ENCODE data around the gene MACO1.

Gene MACO1

GRCh38 chr1:25545767-25546166 is 115.1 kb downstream of the MACO1 start:
- no peak overlapping the region for H3K4me3 ChIP-seq (ENCODE audit: low read depth, low read length)
- TF ChIP-seq, protein P1, sequence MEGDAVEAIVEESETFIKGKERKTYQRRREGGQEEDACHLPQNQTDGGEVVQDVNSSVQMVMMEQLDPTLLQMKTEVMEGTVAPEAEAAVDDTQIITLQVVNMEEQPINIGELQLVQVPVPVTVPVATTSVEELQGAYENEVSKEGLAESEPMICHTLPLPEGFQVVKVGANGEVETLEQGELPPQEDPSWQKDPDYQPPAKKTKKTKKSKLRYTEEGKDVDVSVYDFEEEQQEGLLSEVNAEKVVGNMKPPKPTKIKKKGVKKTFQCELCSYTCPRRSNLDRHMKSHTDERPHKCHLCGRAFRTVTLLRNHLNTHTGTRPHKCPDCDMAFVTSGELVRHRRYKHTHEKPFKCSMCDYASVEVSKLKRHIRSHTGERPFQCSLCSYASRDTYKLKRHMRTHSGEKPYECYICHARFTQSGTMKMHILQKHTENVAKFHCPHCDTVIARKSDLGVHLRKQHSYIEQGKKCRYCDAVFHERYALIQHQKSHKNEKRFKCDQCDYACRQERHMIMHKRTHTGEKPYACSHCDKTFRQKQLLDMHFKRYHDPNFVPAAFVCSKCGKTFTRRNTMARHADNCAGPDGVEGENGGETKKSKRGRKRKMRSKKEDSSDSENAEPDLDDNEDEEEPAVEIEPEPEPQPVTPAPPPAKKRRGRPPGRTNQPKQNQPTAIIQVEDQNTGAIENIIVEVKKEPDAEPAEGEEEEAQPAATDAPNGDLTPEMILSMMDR (IDR thresholded peaks at IDR 0.05; ENCODE audit: borderline replicate concordance, insufficient read depth, low read depth, low read length): no peak

DNA sequence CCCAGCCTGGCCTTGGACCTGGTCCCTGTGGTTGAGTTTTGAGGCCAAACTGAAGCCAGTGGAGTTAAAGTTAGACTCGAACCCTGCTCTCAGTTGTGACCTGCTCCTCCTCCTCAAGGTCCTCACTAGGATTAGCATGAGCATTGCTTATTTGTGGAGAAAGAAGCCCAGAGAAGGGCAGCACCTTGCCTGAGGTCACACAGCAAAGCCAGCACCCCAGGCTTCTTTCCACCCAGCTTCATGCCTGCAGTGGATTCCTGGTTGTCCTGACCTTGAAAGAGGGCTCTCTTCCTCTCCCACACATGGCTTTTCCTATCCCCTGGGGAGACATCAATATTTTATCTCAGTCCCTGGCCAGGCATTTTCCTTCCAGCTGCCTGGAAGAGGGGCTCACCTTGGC is 115.5 kb downstream of the MACO1 start:
- no peak overlapping the region for H3K4me3 ChIP-seq (ENCODE audit: low read depth, low read length)
- TF ChIP-seq, protein P1 (IDR thresholded peaks at IDR 0.05; ENCODE audit: borderline replicate concordance, insufficient read depth, low read depth, low read length): no peak

GRCh38 chr1:25548601-25549000 is 117.9 kb downstream of the MACO1 start:
- no peak overlapping the region for H3K4me3 ChIP-seq (ENCODE audit: low read depth, low read length)
- TF ChIP-seq, protein P1 (IDR thresholded peaks at IDR 0.05; ENCODE audit: borderline replicate concordance, insufficient read depth, low read depth, low read length): no peak

DNA sequence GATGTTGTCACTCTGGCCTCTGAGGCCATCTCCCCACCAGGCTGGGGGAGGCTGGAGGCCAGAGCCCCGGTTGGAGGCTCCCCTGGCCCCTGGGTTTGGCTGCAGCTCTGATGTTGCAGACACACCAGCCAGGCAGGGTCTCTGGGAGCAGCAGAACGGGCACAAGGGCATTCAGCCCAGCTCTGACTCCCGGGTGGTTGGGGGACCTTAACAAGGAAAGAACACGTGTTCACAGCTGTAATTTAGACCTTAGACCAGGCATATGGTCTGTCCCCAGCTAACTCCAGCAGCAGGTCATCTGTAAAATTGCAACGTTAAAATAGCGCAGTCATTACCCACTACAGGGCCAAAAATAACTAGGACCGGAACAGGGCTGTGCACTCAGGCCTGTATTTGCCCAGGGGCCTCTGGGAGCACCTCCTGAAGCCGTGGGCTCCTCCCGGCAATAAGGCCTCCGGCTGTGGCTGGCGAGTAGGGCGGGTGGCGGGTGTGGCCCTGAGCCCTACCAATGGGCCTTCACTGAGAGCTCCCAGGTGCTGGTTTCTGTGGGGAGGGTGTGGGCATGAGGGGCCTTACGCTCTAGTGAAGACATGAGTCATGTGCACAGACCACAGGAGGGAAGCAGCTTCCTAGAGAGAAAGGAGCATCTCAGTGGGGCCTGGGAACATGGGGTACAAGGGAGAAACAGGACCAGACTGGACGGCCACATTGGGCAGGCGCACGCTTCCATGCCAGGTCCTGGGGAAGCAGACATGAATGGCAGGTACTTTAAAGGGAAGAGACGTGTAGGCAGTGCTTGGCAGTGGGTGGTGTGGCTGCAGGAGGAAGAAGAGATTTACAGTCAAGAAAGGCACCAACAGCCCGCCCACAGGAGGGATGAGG is 118.8 kb downstream of the MACO1 start:
- peak overlapping the region; percentile 21 for H3K4me3 ChIP-seq (ENCODE audit: low read depth, low read length)
- TF ChIP-seq, protein P1 (IDR thresholded peaks at IDR 0.05; ENCODE audit: borderline replicate concordance, insufficient read depth, low read depth, low read length): no peak
